AG04450 (cell line): ENCODE measurements around the gene BBS4. TPM values are rescaled to one million over a fixed set of nuclear protein-coding genes. Genes with fewer than 3 reads are reported as not detected.
"Not testable (repeated sequence)": the region's sequence is repeated elsewhere in the genome, so short reads cannot be mapped to it uniquely, and the experiment has no call there.

Experiments used
- CTCF ChIA-PET: fragments of 300-600, 350-600 bp; formaldehyde crosslinking; extraction: SDS; loops from one replicate; lab custom pipeline; 2022; ENCODE audit warnings: antibody characterized with exemption, inconsistent platforms; lab: Charles Lee
- POLR2A ChIA-PET: fragments of 350-600 bp; formaldehyde crosslinking; extraction: SDS; loops from one replicate; lab custom pipeline; 2021; ENCODE audit warnings: antibody characterized with exemption, inconsistent platforms; lab: Yijun Ruan, JAX
- DNase-seq: peaks from one replicate; pipeline ENCODE4 v3.0.0-alpha.2; 2011; ENCODE audit warnings: low read depth, low spot score
- H3K27ac ChIP-seq: one replicate; pipeline ENCODE4 v1.5.1; 2012; ENCODE audit warnings: low read depth, low read length, control low read depth
- H3K27me3 ChIP-seq: one replicate; pipeline ENCODE4 v1.6.0; 2012; ENCODE audit warnings: low read length; ENCODE audit not compliant: control insufficient read depth, insufficient read depth
- H3K4me3 ChIP-seq: 2 replicates; pipeline ENCODE4 v1.5.1; 2011; ENCODE audit warnings: mild to moderate bottlenecking, low read depth, low read length, control low read depth
- H3K9me3 ChIP-seq: 2 replicates; pipeline ENCODE4 v1.5.1; 2012; ENCODE audit warnings: low read length; ENCODE audit not compliant: control insufficient read depth, insufficient read depth
- CTCF ChIP-seq: IDR thresholded peaks from 2 replicates; pipeline ENCODE4 v1.5.1; 2011; ENCODE audit warnings: low read depth, low read length, control low read depth, inconsistent platforms
- polyA minus RNA-seq: library from RNA; depleted of rRNA, polyadenylated mRNA; stranded (reverse); fragments of >200 nt; gene quantifications from 2 replicates; pipeline ENCODE4 v1.2.3, GENCODE V29; 2011; rRNA and poly(A)+ RNA removed
- polyA plus RNA-seq: library from polyadenylated mRNA; depleted of rRNA; stranded (reverse); fragments of >200 nt; gene quantifications from 2 replicates; pipeline ENCODE4 v1.2.3, GENCODE V29; 2011; rRNA removed

The BBS4 gene
- polyA plus RNA-seq (23.5 and 25.7 TPM in 2 replicates), polyA minus RNA-seq (14.7 and 19.9 TPM in 2 replicates)

GRCh38 chr15:72685925-72686794, at the start of gene BBS4, which contains the start of gene HIGD2B:
Gene BBS4 (plus strand): TSS chr15:72686207. CDS start chr15:72686228, 21 bp downstream.
Gene HIGD2B (minus strand): TSS chr15:72686182. CDS start chr15:72676374, 9,808 bp downstream.
- Histone ChIP-seq H3K9me3 (no peaks in the 10 kb centered on the region; the same call in 1 of the 2 replicates), H3K27me3 (no peaks in the 10 kb centered on the region), H3K27ac (peak within 1 kb of the TSS; percentile 86), H3K4me3 (peak within 1 kb of the TSS; percentile 87)
- ChIA-PET POLR2A (interaction anchor here (0.6 kb wide), 1 partner anchor 14 kb away, joined by 3 read pairs; no protein-coding TSS in a partner anchor), CTCF (interaction anchor here (0.6 kb wide), 1 partner anchor 221 kb away, joined by 4 read pairs; no protein-coding TSS in a partner anchor)
- DNase-seq: peak; percentile 48
- no peak for TF ChIP-seq CTCF

GRCh38 chr15:72636519-72637282, 49.3 kb upstream of the BBS4 start:
- H3K27me3 ChIP-seq, H3K27ac ChIP-seq, CTCF ChIA-PET, POLR2A ChIA-PET, H3K9me3 ChIP-seq: not testable (repeated sequence)
- H3K4me3 ChIP-seq: peak overlapping the region; percentile 44
- DNase-seq: peak; percentile 26

- H3K9me3 ChIP-seq, H3K27me3 ChIP-seq, CTCF ChIA-PET, POLR2A ChIA-PET, H3K27ac ChIP-seq, H3K4me3 ChIP-seq, DNase-seq: not testable (repeated sequence)
Observed at GRCh38 chr15:72639759-72640483, 46.1 kb upstream of the BBS4 start.

- H3K4me3 ChIP-seq, H3K27ac ChIP-seq, DNase-seq, POLR2A ChIA-PET, H3K27me3 ChIP-seq, H3K9me3 ChIP-seq, CTCF ChIA-PET: not testable (repeated sequence)
Observed at GRCh38 chr15:72642271-72642670, 43.7 kb upstream of the BBS4 start.

- POLR2A ChIA-PET, DNase-seq: not testable (repeated sequence)
Observed at GRCh38 chr15:72648631-72649253, 37.3 kb upstream of the BBS4 start.

GRCh38 chr15:72654397-72654796, 31.6 kb upstream of the BBS4 start, which contains the start of gene GOLGA6B:
Gene GOLGA6B (plus strand): TSS chr15:72654697. CDS start chr15:72654738, 41 bp downstream.
- H3K9me3 ChIP-seq, POLR2A ChIA-PET, DNase-seq, H3K27ac ChIP-seq, H3K27me3 ChIP-seq, H3K4me3 ChIP-seq, CTCF ChIA-PET: not testable (repeated sequence)

More at GRCh38 chr15:72648631-72649253, 37.3 kb upstream of the BBS4 start:
- CTCF ChIA-PET, H3K9me3 ChIP-seq, H3K27me3 ChIP-seq, H3K27ac ChIP-seq, H3K4me3 ChIP-seq: not testable (repeated sequence)

GRCh38 chr15:72656014-72656413, 30.0 kb upstream of the BBS4 start:
- H3K27ac ChIP-seq, H3K27me3 ChIP-seq, CTCF ChIA-PET, H3K4me3 ChIP-seq, POLR2A ChIA-PET, DNase-seq, H3K9me3 ChIP-seq: not testable (repeated sequence)

GRCh38 chr15:72661081-72661480, 24.9 kb upstream of the BBS4 start:
- CTCF ChIA-PET, H3K27me3 ChIP-seq, H3K9me3 ChIP-seq, H3K27ac ChIP-seq, POLR2A ChIA-PET, H3K4me3 ChIP-seq, DNase-seq: not testable (repeated sequence)

GRCh38 chr15:72663931-72664330, 22.1 kb upstream of the BBS4 start:
- H3K27me3 ChIP-seq, H3K9me3 ChIP-seq, H3K4me3 ChIP-seq, DNase-seq, CTCF ChIA-PET, H3K27ac ChIP-seq, POLR2A ChIA-PET: not testable (repeated sequence)

GRCh38 chr15:72665706-72666105, 20.3 kb upstream of the BBS4 start:
- CTCF ChIA-PET, DNase-seq, H3K27ac ChIP-seq, H3K4me3 ChIP-seq, POLR2A ChIA-PET, H3K27me3 ChIP-seq, H3K9me3 ChIP-seq: not testable (repeated sequence)
